HUES64 (cell line): ENCODE results near the gene CEBPA. TPM values are rescaled to one million over a fixed set of nuclear protein-coding genes. Genes with fewer than 3 reads are reported as not detected.

Source experiments
- H3K27ac ChIP-seq: 2 replicates; pipeline ENCODE4 v1.7.0; 2013; ENCODE audit warnings: low read depth, low read length, inconsistent platforms
- H3K27me3 ChIP-seq: 2 replicates; pipeline ENCODE4 v1.6.1; 2013; ENCODE audit warnings: mild to moderate bottlenecking, low read length; ENCODE audit not compliant: insufficient read depth
- H3K36me3 ChIP-seq: 2 replicates; pipeline ENCODE4 v1.6.1; 2013; ENCODE audit warnings: mild to moderate bottlenecking, low read length; ENCODE audit not compliant: insufficient read depth
- H3K4me1 ChIP-seq: 2 replicates; pipeline ENCODE4 v1.6.1; 2013; ENCODE audit warnings: mild to moderate bottlenecking, low read length, moderate library complexity; ENCODE audit not compliant: insufficient read depth
- H3K4me3 ChIP-seq: 2 replicates; pipeline ENCODE4 v1.5.1; 2013; ENCODE audit warnings: mild to moderate bottlenecking, low read length, moderate library complexity
- H3K9ac ChIP-seq: 2 replicates; pipeline ENCODE4 v1.6.1; 2013; ENCODE audit warnings: mild to moderate bottlenecking, low read depth, low read length
- H3K9me3 ChIP-seq: 2 replicates; pipeline ENCODE4 v1.6.1; 2013; ENCODE audit warnings: low read depth, low read length; ENCODE audit not compliant: insufficient read depth
- WGBS: fragments of 150-250, 120-280 bp; methylation state at CpG from one replicate; pipeline ENCODE4 v1.1.7; 2013; ENCODE audit warnings: missing lambda C conversion rate; 5-methylcytosine and 5-hydroxymethylcytosine counted together
- polyA plus RNA-seq, 2 experiments: library from polyadenylated mRNA; stranded (reverse); fragments of 50-300 nt; gene quantifications; one replicate each; pipeline ENCODE4 v1.2.3, GENCODE V29; 2013

The CEBPA gene
- polyA plus RNA-seq (2013, experiment 1 of 2): 1.1 TPM
- polyA plus RNA-seq (2013, experiment 2 of 2): 0.95 TPM

DNA sequence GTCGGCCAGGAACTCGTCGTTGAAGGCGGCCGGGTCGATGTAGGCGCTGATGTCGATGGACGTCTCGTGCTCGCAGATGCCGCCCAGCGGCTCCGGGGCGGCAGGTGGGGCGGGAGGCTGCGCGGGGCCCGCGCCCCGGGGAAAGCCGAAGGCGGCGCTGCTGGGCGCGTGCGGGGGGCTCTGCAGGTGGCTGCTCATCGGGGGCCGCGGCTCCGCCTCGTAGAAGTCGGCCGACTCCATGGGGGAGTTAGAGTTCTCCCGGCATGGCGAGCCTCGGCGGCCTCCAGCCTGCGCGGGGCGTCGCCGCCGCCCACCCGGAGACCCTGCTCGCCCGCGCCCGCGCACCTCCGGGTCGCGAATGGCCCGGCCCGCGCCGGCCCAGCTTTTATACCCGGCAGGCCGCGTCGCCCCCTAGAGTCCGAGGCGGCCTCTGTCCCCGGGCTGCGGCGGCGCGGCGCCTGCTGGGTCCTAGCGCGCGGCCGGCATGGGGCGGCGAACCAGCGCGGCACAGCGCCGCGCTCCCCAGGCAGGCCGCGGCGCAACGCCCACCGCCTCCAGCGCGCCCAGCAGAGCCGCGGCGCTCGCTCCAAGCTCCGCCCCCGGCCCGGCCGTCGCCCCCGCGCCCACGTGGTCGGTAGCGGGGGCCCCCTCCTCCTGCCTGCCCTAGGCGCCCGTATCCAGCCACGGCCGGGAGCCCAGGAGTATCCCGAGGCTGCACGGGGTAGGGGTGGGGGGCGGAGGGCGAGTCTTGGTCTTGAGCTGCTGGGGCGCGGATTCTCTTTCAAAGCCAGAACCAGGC, at the start of gene CEBPA:
TSS of gene CEBPA (minus strand) at position 360 of the 799 bp plus-strand sequence. CDS start at position 240, 120 bp downstream.
- Histone ChIP-seq H3K27me3 (peaks cover 63% of the 10 kb centered on the region), H3K4me1 (0 out of 2 replicates have a peak, but pooled peaks cover 6% of the 10 kb centered on the region), H3K36me3 (no peaks in the 10 kb centered on the region), H3K4me3 (peak within 1 kb of the TSS; percentile 75), H3K27ac (no peak within 1 kb of the TSS), H3K9me3 (no peaks in the 10 kb centered on the region), H3K9ac (peak within 1 kb of the TSS; percentile 79)
- WGBS: under 1% methylated on average over 107 of the region's 111 CpGs

- H3K4me3 ChIP-seq: no peak overlapping the region
- peaks cover 2% of the 10 kb centered on the region; the same call in 1 of the 2 replicates for H3K9me3 ChIP-seq
- H3K27ac ChIP-seq: no peak overlapping the region
- H3K27me3 ChIP-seq: no peaks in the 10 kb centered on the region; the same call in 1 of the 2 replicates
- H3K9ac ChIP-seq: no peak overlapping the region
- H3K36me3 ChIP-seq: no peaks in the 10 kb centered on the region
- H3K4me1 ChIP-seq: no peaks in the 10 kb centered on the region
- 87% methylated on average over 12 of the region's 12 CpGs for WGBS
Measured at GRCh38 chr19:33350538-33351309, 48.4 kb upstream of the CEBPA start.

DNA sequence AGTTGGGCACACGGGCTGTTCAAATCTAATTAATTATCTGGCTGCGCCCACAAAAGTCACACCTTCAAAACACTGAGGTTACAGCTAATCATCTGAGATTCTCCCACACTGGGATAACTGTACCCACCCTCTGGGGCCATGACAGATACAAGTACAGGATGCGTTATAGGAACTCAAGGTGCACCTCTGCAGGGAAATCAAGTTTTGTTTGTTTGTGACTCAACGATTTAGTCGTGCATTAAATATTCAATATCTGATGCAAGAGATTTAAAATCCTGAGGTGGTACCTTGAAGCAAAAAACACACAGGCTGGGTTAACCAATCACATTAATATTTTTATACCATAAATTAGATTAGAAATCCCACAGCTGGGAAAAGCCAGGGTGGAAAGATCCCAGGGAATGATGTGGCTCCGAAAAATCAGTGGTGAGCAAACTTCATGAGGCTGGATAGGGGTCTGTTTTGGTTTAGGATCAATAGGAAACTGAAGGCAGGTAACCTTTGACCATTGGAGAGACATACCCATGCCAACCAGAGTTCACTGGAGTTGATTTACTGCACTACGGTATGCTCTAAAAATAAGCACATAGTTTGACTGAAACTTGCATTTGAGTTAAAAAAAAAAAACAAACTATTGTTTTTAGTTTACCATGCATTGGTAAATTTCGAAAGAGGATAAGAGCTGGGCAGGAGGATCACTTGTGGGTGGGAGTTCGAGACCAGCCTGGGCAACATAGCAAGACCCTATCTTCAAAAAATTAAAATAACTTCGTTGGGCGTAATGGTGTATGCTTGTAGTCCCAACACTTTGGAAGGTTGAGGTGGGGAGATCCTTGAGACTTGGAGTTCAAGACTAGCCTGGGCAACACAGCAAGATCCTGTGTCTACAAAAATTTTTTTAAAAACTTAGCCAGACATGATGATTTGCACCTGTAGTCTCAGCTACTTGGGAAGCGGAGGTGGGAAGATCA, 47.3 kb upstream of the CEBPA start:
- H3K36me3 ChIP-seq: no peaks in the 10 kb centered on the region
- H3K27ac ChIP-seq: no peak overlapping the region
- WGBS: 91% methylated on average over 12 of the region's 12 CpGs
- H3K4me1 ChIP-seq: no peaks in the 10 kb centered on the region
- H3K4me3 ChIP-seq: no peak overlapping the region
- H3K9me3 ChIP-seq: no peaks in the 10 kb centered on the region
- peaks cover under 1% of the 10 kb centered on the region; the same call in 1 of the 2 replicates for H3K27me3 ChIP-seq
- no peak overlapping the region for H3K9ac ChIP-seq

GRCh38 chr19:33348301-33349010, 46.1 kb upstream of the CEBPA start:
- H3K9ac ChIP-seq: no peak overlapping the region
- H3K36me3 ChIP-seq: no peaks in the 10 kb centered on the region
- WGBS: 90% methylated on average over 12 of the region's 12 CpGs
- no peak overlapping the region for H3K27ac ChIP-seq
- H3K4me3 ChIP-seq: no peak overlapping the region
- no peaks in the 10 kb centered on the region for H3K9me3 ChIP-seq
- peaks cover 3% of the 10 kb centered on the region; the same call in 1 of the 2 replicates for H3K27me3 ChIP-seq
- H3K4me1 ChIP-seq: peaks cover 3% of the 10 kb centered on the region; the same call in 1 of the 2 replicates

DNA sequence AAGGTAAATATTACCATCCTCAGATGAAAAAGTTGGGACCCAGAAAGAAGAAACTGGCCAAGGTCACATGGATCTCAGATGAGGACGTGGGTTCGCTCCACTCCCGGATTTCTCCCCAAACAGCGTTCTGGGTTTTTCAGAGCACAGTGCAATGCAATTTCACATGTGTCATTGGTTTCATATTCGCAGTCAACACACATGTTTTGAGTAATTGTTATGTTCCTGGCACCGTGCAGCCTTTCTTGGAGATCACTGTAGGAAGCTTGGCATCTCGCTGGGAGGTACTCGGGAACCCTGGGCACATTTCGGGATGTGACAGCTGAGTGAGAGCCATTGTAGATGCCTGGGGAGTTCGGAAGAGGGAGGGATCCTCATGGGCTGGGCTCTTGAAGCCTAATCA, 45.0 kb upstream of the CEBPA start:
- H3K9me3 ChIP-seq: no peaks in the 10 kb centered on the region
- no peak overlapping the region for H3K4me3 ChIP-seq
- 91% methylated on average over 10 of the region's 10 CpGs for WGBS
- no peak overlapping the region for H3K27ac ChIP-seq
- H3K36me3 ChIP-seq: no peaks in the 10 kb centered on the region
- peaks cover 3% of the 10 kb centered on the region; the same call in 1 of the 2 replicates for H3K27me3 ChIP-seq
- H3K4me1 ChIP-seq: peaks cover 3% of the 10 kb centered on the region; the same call in 1 of the 2 replicates
- no peak overlapping the region for H3K9ac ChIP-seq

DNA sequence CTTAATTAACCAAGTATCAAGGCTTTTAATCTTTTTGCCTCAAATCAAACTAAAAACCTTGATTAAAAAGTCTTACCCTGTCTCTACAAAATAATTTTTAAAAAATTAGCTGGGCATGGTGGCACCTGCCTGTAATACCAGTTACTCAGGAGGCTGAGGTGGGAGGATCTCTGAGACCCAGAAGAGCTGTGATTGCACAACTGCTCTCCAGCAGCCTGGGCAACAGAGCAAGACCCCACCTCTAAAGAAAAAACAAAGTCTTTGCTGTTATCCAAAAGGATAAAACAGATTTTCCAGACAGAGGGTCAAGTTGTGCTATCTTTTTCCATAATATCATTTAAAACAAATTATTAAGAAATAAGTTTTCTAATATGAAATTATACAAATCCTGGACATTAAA, 44.3 kb upstream of the CEBPA start:
- no peak overlapping the region for H3K27ac ChIP-seq
- H3K27me3 ChIP-seq: peaks cover 3% of the 10 kb centered on the region; the same call in 1 of the 2 replicates
- no peak overlapping the region for H3K9ac ChIP-seq
- H3K4me1 ChIP-seq: peaks cover 3% of the 10 kb centered on the region; the same call in 1 of the 2 replicates
- no peaks in the 10 kb centered on the region for H3K36me3 ChIP-seq
- H3K9me3 ChIP-seq: no peaks in the 10 kb centered on the region
- no peak overlapping the region for H3K4me3 ChIP-seq

- no peaks in the 10 kb centered on the region for H3K36me3 ChIP-seq
- no peak overlapping the region for H3K27ac ChIP-seq
- no peaks in the 10 kb centered on the region for H3K9me3 ChIP-seq
- no peak overlapping the region for H3K9ac ChIP-seq
- peaks cover 3% of the 10 kb centered on the region; the same call in 1 of the 2 replicates for H3K27me3 ChIP-seq
- H3K4me1 ChIP-seq: peaks cover 3% of the 10 kb centered on the region; the same call in 1 of the 2 replicates
- 96% methylated on average over 4 of the region's 6 CpGs for WGBS
- H3K4me3 ChIP-seq: no peak overlapping the region
Measured at GRCh38 chr19:33345163-33345562, 42.8 kb upstream of the CEBPA start.

DNA sequence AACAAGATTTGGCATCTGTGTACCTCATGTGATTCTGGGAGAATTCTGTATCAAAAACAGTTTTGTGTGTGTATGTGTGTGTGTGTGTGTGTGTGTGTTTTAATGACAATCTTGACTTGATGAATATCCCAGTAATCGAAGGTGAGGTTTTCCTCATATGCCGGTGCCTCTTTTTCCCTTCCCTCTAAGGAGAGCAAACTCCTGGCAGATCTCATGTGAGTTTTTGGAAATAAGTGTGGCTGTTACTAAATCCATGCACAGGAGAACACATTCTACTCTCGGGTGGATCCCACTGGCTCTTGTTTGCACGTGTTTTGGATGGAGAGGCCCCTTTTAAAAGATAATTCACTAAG, 42.2 kb upstream of the CEBPA start:
- H3K9me3 ChIP-seq: no peaks in the 10 kb centered on the region
- H3K36me3 ChIP-seq: no peaks in the 10 kb centered on the region
- no peak overlapping the region for H3K27ac ChIP-seq
- H3K27me3 ChIP-seq: peaks cover 3% of the 10 kb centered on the region; the same call in 1 of the 2 replicates
- peaks cover 3% of the 10 kb centered on the region; the same call in 1 of the 2 replicates for H3K4me1 ChIP-seq
- H3K4me3 ChIP-seq: no peak overlapping the region
- WGBS: 74% methylated on average over 4 of the region's 4 CpGs
- no peak overlapping the region for H3K9ac ChIP-seq

- Histone ChIP-seq H3K9me3 (no peaks in the 10 kb centered on the region), H3K27me3 (peaks cover 3% of the 10 kb centered on the region; the same call in 1 of the 2 replicates), H3K36me3 (no peaks in the 10 kb centered on the region), H3K9ac (no peak overlapping the region), H3K4me3 (no peak overlapping the region), H3K27ac (no peak overlapping the region), H3K4me1 (peaks cover 3% of the 10 kb centered on the region; the same call in 1 of the 2 replicates)
- 54% methylated on average over 10 of the region's 12 CpGs for WGBS
Measured at GRCh38 chr19:33343859-33344572, 41.7 kb upstream of the CEBPA start.
